Measurements from ENCODE around the gene LAMC2. TPM values are rescaled to one million over a fixed set of nuclear protein-coding genes. Genes with fewer than 3 reads are reported as not detected.

Gene LAMC2
- total RNA-seq, 5 donors from 2014 or later (not counting 1 experiment from before 2014, with no cell fraction given), result 0.03 to 0.15 (median 0.09) TPM; not detected in 2

DNA sequence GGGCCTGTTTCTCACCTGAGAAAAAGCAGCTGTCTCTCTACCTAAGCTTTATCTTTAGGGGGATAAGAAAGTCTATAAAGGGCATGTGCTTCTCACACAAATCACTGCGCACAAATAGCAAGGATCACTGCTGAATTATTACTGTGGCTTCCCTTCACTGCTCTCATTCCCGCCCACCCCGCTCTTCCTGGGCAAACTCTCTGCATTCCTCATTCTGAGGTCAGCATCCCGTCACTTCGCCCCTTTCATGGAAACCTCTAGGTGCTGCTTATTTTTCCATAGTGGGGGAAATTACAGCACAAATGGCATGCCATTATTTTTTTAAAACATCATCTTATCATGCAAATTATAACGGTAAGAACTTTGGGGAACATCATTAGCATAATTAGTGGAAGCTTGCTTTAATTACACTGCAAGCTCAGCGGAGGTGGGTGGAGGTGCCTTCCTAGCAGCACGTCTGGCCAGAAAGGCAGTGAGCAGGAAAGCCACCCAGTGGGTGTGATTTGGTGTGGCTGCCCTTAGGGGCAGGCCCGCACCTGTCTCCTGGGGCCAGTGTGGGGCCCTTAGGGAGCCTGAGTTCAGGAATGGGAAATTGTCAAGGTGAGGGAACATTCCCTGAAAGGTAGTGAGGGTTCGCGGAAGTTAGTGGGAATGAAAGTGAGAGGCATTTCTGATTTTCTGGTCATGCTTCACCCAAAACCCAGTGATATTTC is 105.9 kb downstream of the LAMC2 start:
- Histone ChIP-seq H3K4me3 (ENCODE audit: control insufficient read depth in 1 of 2, extremely low read depth in 1 of 2, low read length in 1 of 2) (no peak overlapping the region), H3K27me3 (replicated peaks in 1 of 2; ENCODE audit: control insufficient read depth in 2 of 2, extremely low read depth in 1 of 2, insufficient read depth in 2 of 2, low read length in 1 of 2) (peaks cover 0 to 15% of the 10 kb centered on the region in 2 experiments), H3K27ac (ENCODE audit: low read length) (no peak overlapping the region), H3K4me1 (ENCODE audit: control insufficient read depth in 1 of 2, extremely low read depth in 1 of 2, insufficient read depth in 2 of 2, low read length in 2 of 2) (no peaks in the 10 kb centered on the region), H3K9me3 (no peaks in the 10 kb centered on the region), H3K36me3 (ENCODE audit: control insufficient read depth in 2 of 2, extremely low read depth in 1 of 2, insufficient read depth in 1 of 2, low read length in 1 of 2) (no peaks in the 10 kb centered on the region)
- no peak for ATAC-seq (replicated peaks in 1 of 4)
- ChIA-PET CTCF (interaction anchor here in 1 of 2 donors (0.6 kb wide), 1 partner anchor 697 kb away, joined by 3 read pairs; no protein-coding TSS in a partner anchor), POLR2A (interaction anchor here in 1 of 2 donors (0.6 kb wide), 1 partner anchor 138 kb away, joined by 3 read pairs; no protein-coding TSS in a partner anchor)
- no peak for DNase-seq
- 87% methylated on average over 7 of the region's 11 CpGs for WGBS (ENCODE audit: insufficient coverage)
- Mint-ChIP-seq H3K4me1 (no peaks in the 10 kb centered on the region), H3K9me3 (no peaks in the 10 kb centered on the region), H3K27me3 (peaks cover 4% of the 10 kb centered on the region in 2 donors), H3K36me3 (no peaks in the 10 kb centered on the region), H3K27ac (no peak overlapping the region), H3K4me3 (no peak overlapping the region)

DNA sequence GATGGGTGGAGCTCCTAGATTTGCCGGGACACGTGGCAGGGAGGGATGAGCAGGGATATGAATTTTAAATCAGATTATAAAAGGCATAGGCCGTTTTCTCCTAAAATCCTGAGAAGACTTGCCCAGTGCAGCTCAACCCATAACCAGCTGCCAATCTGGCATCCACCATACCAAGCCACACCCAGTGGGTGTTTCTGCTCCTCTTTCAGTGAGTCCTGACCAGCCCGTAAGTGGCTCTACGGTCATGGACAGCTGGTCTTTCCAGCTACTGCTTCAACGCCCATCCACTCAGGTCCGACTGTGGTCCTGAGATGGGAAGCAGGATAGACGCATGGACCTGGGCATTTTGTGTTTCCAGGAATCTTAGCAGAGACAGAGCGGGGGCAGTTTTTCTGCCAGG is 107.2 kb downstream of the LAMC2 start:
- CTCF ChIA-PET, result interaction anchor here in 1 of 2 donors (1.0 kb wide), 1 partner anchor 11 kb away, joined by 4 read pairs; no protein-coding TSS in a partner anchor
- DNase-seq, result no peak
- no peaks in the 10 kb centered on the region for H3K9me3 ChIP-seq
- no peak overlapping the region for H3K4me3 Mint-ChIP-seq
- no peaks in the 10 kb centered on the region for H3K36me3 ChIP-seq (ENCODE audit: control insufficient read depth in 2 of 2, extremely low read depth in 1 of 2, insufficient read depth in 1 of 2, low read length in 1 of 2)
- H3K27ac ChIP-seq (ENCODE audit: low read length), result no peak overlapping the region
- H3K27ac Mint-ChIP-seq, result peak overlapping the region in 1 of 2 donors; percentile 9
- H3K27me3 ChIP-seq (replicated peaks in 1 of 2; ENCODE audit: control insufficient read depth in 2 of 2, extremely low read depth in 1 of 2, insufficient read depth in 2 of 2, low read length in 1 of 2), result peaks cover 0 to 15% of the 10 kb centered on the region in 2 experiments
- peaks cover 8 to 9% of the 10 kb centered on the region in 2 donors for H3K27me3 Mint-ChIP-seq
- no peak overlapping the region for H3K4me3 ChIP-seq (ENCODE audit: control insufficient read depth in 1 of 2, extremely low read depth in 1 of 2, low read length in 1 of 2)
- no peaks in the 10 kb centered on the region for H3K4me1 ChIP-seq (ENCODE audit: control insufficient read depth in 1 of 2, extremely low read depth in 1 of 2, insufficient read depth in 2 of 2, low read length in 2 of 2)
- POLR2A ChIA-PET, result no interaction called here
- WGBS (ENCODE audit: insufficient coverage), result 83% methylated on average over 6 of the region's 9 CpGs
- H3K4me1 Mint-ChIP-seq, result no peaks in the 10 kb centered on the region
- ATAC-seq (replicated peaks in 1 of 4), result no peak
- H3K36me3 Mint-ChIP-seq, result no peaks in the 10 kb centered on the region
- H3K9me3 Mint-ChIP-seq, result no peaks in the 10 kb centered on the region

DNA sequence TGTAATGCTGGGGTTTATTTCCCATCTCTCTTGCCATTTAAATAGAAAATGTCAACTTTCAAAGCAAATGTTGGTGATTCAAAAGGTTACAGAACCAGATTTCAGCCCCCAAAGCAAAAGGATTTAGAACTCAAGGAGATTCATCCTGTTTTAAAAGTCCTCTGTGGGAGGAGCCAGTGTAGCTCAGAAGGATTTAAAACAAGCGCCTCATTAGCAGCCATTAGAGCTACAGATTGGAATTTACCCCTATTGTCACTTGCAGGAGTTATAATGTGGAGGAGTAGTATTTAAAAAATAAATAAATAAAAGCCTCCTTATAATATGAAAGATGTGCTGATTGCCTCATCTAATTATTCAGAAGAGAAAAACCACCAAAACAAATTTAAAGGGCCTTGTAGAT is 107.8 kb downstream of the LAMC2 start:
- Mint-ChIP-seq H3K27me3 (peaks cover 8 to 12% of the 10 kb centered on the region in 2 donors), H3K4me3 (no peak overlapping the region), H3K9me3 (peaks cover 0 to 4% (median 0%) of the 10 kb centered on the region in 3 donors), H3K4me1 (no peaks in the 10 kb centered on the region), H3K27ac (no peak overlapping the region), H3K36me3 (no peaks in the 10 kb centered on the region)
- no peaks in the 10 kb centered on the region for H3K9me3 ChIP-seq
- no peaks in the 10 kb centered on the region for H3K4me1 ChIP-seq (ENCODE audit: control insufficient read depth in 1 of 2, extremely low read depth in 1 of 2, insufficient read depth in 2 of 2, low read length in 2 of 2)
- no CpG with 5 or more reads among the region's 1 CpG for WGBS (ENCODE audit: insufficient coverage)
- no peaks in the 10 kb centered on the region for H3K36me3 ChIP-seq (ENCODE audit: control insufficient read depth in 2 of 2, extremely low read depth in 1 of 2, insufficient read depth in 1 of 2, low read length in 1 of 2)
- peaks cover 0 to 15% of the 10 kb centered on the region in 2 experiments for H3K27me3 ChIP-seq (replicated peaks in 1 of 2; ENCODE audit: control insufficient read depth in 2 of 2, extremely low read depth in 1 of 2, insufficient read depth in 2 of 2, low read length in 1 of 2)
- no peak overlapping the region for H3K27ac ChIP-seq (ENCODE audit: low read length)
- ChIA-PET CTCF (no interaction called here), POLR2A (no interaction called here)
- no peak overlapping the region for H3K4me3 ChIP-seq (ENCODE audit: control insufficient read depth in 1 of 2, extremely low read depth in 1 of 2, low read length in 1 of 2)
- DNase-seq (no peak), ATAC-seq (replicated peaks in 1 of 4) (no peak)

Other genes with a start within 250 kb of the LAMC2 start
- not detected for gene SHCBP1L, start 233.1 kb upstream of the LAMC2 start, total RNA-seq
- gene LAMC1, start 162.8 kb upstream of the LAMC2 start, total RNA-seq, result 1 to 10 TPM in 3 of 5 donors, under 1 TPM in 2; 0.30 to 3.1 (median 2.1) TPM
- under 1 TPM in 1 of 5 donors, not detected in 4; 0.16 TPM for gene NMNAT2, start 232.1 kb downstream of the LAMC2 start, total RNA-seq

Measured in T-cell (primary cell).